ENCODE measurements around the gene BACH2.

BACH2 gene

DNA sequence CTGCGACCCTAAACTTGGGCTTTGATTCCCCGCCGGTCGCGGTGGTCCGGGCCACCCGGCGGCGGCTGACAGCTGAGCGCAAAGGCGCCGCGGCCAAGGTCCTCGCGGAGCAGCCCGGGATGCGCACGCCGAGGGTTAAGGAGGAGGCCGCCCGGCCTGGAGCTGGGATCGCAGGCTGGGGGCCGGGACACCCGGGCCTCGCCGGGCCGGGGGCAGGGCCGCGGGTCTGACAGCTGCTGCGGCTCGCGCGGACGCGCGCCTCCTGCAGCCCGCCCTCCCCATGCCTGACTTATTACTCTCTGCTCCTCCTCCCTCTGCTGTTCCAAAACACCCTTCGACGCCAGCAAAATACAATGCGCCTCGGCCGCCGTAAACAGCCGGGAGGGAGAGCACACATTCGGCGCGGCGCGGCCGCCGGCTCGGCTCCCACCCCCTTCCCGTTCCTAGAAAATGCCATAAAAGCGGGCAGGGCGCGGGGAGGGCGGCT lies 746 bp downstream of the BACH2 start:
- TF ChIP-seq, protein P1, sequence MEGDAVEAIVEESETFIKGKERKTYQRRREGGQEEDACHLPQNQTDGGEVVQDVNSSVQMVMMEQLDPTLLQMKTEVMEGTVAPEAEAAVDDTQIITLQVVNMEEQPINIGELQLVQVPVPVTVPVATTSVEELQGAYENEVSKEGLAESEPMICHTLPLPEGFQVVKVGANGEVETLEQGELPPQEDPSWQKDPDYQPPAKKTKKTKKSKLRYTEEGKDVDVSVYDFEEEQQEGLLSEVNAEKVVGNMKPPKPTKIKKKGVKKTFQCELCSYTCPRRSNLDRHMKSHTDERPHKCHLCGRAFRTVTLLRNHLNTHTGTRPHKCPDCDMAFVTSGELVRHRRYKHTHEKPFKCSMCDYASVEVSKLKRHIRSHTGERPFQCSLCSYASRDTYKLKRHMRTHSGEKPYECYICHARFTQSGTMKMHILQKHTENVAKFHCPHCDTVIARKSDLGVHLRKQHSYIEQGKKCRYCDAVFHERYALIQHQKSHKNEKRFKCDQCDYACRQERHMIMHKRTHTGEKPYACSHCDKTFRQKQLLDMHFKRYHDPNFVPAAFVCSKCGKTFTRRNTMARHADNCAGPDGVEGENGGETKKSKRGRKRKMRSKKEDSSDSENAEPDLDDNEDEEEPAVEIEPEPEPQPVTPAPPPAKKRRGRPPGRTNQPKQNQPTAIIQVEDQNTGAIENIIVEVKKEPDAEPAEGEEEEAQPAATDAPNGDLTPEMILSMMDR (conservative IDR thresholded peaks at IDR 0.05; ENCODE audit: control insufficient read depth, insufficient read depth, low read depth, low read length) = no peak
- DNase-seq (ENCODE audit: low read depth) = peak; percentile 69
- peak overlapping the region; percentile 48 for H3K4me3 ChIP-seq (ENCODE audit: control insufficient read depth, low read depth, low read length)

DNA sequence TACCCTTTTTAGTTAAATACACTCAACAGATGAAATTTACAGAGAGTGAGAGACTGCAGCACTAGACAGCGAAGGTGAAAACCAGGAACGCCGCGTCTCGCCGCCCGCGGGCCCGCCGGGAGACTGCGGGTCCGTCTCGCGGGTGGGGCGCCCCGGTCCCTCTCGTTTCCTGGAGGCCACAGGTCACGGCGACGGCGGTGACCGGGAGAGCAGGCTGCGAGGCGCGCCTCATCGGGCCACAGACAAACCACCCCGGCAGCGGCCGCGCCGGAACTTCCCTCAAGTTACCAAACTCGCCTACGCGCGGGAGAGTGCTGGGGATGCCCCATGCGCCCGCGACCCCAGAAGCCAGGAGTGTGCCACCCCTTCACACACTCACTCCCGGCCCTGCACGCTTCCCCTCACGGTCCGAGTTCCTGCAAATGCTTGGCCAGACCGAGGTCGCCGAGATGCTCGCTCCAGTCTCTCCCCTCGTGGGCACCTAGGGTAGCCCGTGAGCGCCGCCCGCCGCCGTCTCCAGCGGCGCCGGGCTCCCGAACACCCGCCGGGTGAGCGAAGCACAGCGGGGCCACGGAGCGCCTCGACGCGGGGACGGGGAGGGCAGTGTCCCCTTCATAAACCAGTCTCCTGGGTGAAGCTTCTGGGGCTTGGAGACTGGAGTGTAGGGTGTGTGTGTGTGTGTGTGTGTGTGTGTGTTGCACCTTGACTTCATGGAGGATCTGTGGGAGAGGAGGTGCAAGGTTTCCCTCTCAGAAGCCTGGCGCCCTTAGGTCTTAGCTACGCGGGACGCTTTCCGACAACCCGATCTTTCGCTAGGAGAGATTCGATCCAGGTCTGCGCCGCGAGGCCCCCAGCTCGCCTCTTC lies 1.4 kb downstream of the BACH2 start:
- peak overlapping the region; percentile 48 for H3K4me3 ChIP-seq (ENCODE audit: control insufficient read depth, low read depth, low read length)
- TF ChIP-seq, protein P1 (conservative IDR thresholded peaks at IDR 0.05; ENCODE audit: control insufficient read depth, insufficient read depth, low read depth, low read length) = no peak
- DNase-seq (ENCODE audit: low read depth) = peak; percentile 28

DNA sequence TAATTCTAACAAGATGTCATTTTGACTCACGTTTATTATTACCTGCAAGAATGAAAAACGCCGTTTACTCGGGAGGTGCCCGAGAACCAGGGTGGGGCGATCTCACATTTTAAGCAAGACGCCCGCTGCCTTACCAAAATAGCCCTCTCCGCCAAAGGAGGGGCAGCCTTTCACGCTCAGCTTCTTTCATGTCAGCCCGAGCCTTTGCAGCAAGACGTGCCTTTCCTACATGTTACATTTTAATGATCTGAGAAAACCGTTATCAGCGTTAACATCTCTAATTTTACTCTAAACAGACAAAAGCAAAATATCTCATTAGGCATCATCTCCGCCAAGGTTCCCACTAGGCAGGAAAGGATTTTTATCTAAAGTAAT lies 2.0 kb downstream of the BACH2 start:
- TF ChIP-seq, protein P1 (conservative IDR thresholded peaks at IDR 0.05; ENCODE audit: control insufficient read depth, insufficient read depth, low read depth, low read length) = no peak

DNA sequence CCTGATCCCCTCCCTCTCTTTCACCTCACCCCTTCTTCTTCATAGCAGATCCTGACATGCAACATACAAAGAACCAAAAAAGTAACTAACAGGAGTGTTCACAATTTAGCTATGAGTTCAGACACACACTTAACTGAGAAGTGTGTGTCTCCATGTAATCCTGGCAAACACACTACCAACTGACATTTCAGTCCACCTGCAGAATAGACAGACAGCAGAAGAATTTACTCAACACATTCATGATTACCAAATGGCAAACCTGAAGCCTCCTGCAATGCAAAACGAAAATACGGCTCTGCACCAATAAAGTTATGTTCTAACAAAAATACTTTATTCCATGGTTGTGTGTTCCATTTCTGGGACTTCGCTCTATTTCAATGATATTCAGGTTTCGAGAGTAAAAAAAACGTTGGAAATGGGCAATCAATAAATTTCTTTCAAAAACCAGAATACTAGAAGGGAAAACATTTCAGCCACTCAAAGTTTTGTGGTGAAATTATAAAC lies 2.6 kb downstream of the BACH2 start:
- DNase-seq (ENCODE audit: low read depth) = no peak
- TF ChIP-seq, protein P1 (conservative IDR thresholded peaks at IDR 0.05; ENCODE audit: control insufficient read depth, insufficient read depth, low read depth, low read length) = no peak
- H3K4me3 ChIP-seq (ENCODE audit: control insufficient read depth, low read depth, low read length) = no peak overlapping the region

More for the DNA sequence above, 2.0 kb downstream of the BACH2 start:
- H3K4me3 ChIP-seq (ENCODE audit: control insufficient read depth, low read depth, low read length) = peak overlapping the region; percentile 48
- no peak for DNase-seq (ENCODE audit: low read depth)

DNA sequence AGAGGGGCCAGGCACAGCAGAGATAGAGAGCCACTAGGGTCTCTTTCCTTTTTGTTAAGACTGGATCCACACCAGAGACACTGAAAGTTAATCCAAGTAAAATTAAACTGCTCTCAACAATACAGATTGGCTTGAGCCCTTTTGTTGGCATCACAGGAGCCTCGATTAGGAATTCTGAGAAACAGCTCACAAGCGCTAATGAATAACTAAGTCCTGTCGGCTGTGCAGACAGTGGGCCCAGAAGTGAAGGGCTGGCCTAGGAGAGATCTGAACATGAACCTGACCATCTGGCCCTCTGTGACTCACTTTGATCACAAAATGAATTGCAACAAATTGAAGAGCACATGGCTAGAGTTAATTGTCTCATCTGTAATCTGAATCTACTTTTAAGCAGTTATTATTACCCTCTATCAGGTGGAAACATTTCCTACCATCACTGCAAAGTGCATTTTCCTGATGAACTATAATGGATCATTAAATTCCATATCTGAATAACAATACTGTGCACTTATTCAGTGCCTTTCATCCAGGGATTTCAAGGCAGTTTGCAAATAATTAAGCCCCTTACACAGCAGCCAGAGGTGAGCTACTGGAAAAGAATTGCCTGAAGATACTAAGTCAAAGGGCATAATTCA lies 3.2 kb downstream of the BACH2 start:
- no peak overlapping the region for H3K4me3 ChIP-seq (ENCODE audit: control insufficient read depth, low read depth, low read length)
- DNase-seq (ENCODE audit: low read depth) = peak; percentile 38
- TF ChIP-seq, protein P1 (conservative IDR thresholded peaks at IDR 0.05; ENCODE audit: control insufficient read depth, insufficient read depth, low read depth, low read length) = no peak

DNA sequence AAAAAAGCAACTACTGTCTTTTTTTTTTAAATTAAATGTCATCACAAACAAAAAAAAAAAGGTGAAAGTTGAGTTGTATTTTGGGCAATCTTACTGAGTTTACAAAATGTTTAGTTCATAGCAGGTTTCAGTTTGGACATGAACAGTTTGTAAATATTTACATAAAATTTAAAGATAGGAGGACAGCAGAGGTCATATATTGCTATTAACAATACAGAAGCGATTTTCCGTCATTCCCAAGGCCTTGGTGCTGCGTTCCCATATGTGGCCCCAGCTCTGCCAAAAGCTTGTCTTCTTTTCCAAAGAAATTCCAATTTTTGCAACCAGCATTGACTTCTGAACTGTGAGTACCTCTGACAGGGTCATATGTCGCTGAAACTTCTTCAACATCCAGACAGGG lies 5.1 kb downstream of the BACH2 start:
- no peak overlapping the region for H3K4me3 ChIP-seq (ENCODE audit: control insufficient read depth, low read depth, low read length)
- DNase-seq (ENCODE audit: low read depth) = no peak
- TF ChIP-seq, protein P1 (conservative IDR thresholded peaks at IDR 0.05; ENCODE audit: control insufficient read depth, insufficient read depth, low read depth, low read length) = no peak
